A673 (cell line): ENCODE measurements around the gene COPS7A. TPM values are rescaled to one million over a fixed set of nuclear protein-coding genes. Genes with fewer than 3 reads are reported as not detected.
A peak's percentile ranks its signal among the peaks of the same experiment; 100 is the strongest.

ENCODE experiments used
- Bru-seq: library from RNA; stranded (reverse); fragments of 400-500 nt; gene quantifications from one replicate; lab custom pipeline; 2021; lab: Mats Ljungman, UMichigan
- BruChase-seq, 2 experiments: library from RNA; stranded (reverse); fragments of 400-500 nt; gene quantifications; one replicate each; lab custom pipeline; 2021; lab: Mats Ljungman, UMichigan
- BruUV-seq: library from RNA; stranded (reverse); fragments of 400-500 nt; replicated peaks from 2 replicates; lab custom pipeline; 2021; lab: Mats Ljungman, UMichigan
- CTCF ChIA-PET: fragments of 300-600 bp; sonication (Branson Sonifier 250); formaldehyde crosslinking; loops from one replicate; lab custom pipeline; 2022; ENCODE audit warnings: antibody characterized with exemption; lab: Charles Lee
- POLR2A ChIA-PET: fragments of 300-600 bp; sonication (Branson Sonifier 250); formaldehyde crosslinking; loops from one replicate; lab custom pipeline; 2022; ENCODE audit warnings: antibody characterized with exemption; ENCODE audit not compliant: low non-redundant PET; lab: Charles Lee
- DNase-seq: peaks from one replicate; pipeline ENCODE4 v3.0.0-alpha.2; 2015; ENCODE audit warnings: low spot score
- H3K27ac ChIP-seq: fragments of 200-600 bp; sonication (generic); 2 replicates; pipeline ENCODE4 v1.5.1; 2016; ENCODE audit warnings: mixed run types, low read depth, mild to moderate bottlenecking, mixed read lengths, antibody characterized with exemption, low read length; ENCODE audit not compliant: poor library complexity, severe bottlenecking
- H3K27me3 ChIP-seq: fragments of 200-600 bp; sonication (generic); replicated peaks from 2 replicates; pipeline ENCODE4 v1.6.1; 2017; ENCODE audit warnings: mixed run types, low read depth, mild to moderate bottlenecking, mixed read lengths, antibody characterized with exemption, low read length; ENCODE audit not compliant: insufficient read depth, poor library complexity
- H3K36me3 ChIP-seq: fragments of 200-600 bp; sonication (generic); 2 replicates; pipeline ENCODE4 v1.6.1; 2016; ENCODE audit warnings: mixed run types, mild to moderate bottlenecking, mixed read lengths, antibody characterized with exemption, low read length; ENCODE audit not compliant: insufficient read depth, poor library complexity, severe bottlenecking
- H3K4me1 ChIP-seq: fragments of 200-600 bp; sonication (generic); 2 replicates; pipeline ENCODE4 v1.6.1; 2017; ENCODE audit warnings: mixed run types, mild to moderate bottlenecking, mixed read lengths, antibody characterized with exemption, low read length; ENCODE audit not compliant: insufficient read depth, poor library complexity, severe bottlenecking
- H3K4me3 ChIP-seq: fragments of 200-600 bp; sonication (generic); 2 replicates; pipeline ENCODE4 v1.5.1; 2016; ENCODE audit warnings: low read depth, mixed run types, mild to moderate bottlenecking, mixed read lengths, low read length; ENCODE audit not compliant: poor library complexity, severe bottlenecking
- H3K9me3 ChIP-seq: fragments of 200-600 bp; sonication (generic); 2 replicates; pipeline ENCODE4 v1.6.1; 2016; ENCODE audit warnings: mixed run types, low read depth, mild to moderate bottlenecking, mixed read lengths, antibody characterized with exemption, low read length; ENCODE audit not compliant: poor library complexity, severe bottlenecking
- CTCF ChIP-seq: fragments of 300-800, 200-600 bp; sonication (generic); conservative IDR thresholded peaks from 2 replicates; pipeline ENCODE4 v1.5.1; 2017; ENCODE audit warnings: low read depth, mild to moderate bottlenecking, antibody characterized with exemption, low read length, moderate library complexity, mixed read lengths
- EZH2 ChIP-seq: fragments of 200-600 bp; sonication (generic); IDR thresholded peaks from 2 replicates; pipeline ENCODE4 v1.6.1; 2017; ENCODE audit warnings: borderline replicate concordance, low read depth, mild to moderate bottlenecking, mixed read lengths, antibody characterized with exemption, low read length; ENCODE audit not compliant: poor library complexity, severe bottlenecking
- intact Hi-C: fragments of 100-400 bp; cut with micrococcal nuclease; formaldehyde crosslinking; loops from one replicate; pipeline ENCODE4 v1.10.0; 2022; ENCODE audit not compliant: unreplicated experiment
- long read RNA-seq: library from polyadenylated mRNA; stranded (forward); transcript quantifications from one replicate; pipeline ENCODE4 v2.0.0, GENCODE V29; 2022
- total RNA-seq: library from RNA; stranded (reverse); gene quantifications from 2 replicates; pipeline ENCODE4 v1.2.3, GENCODE V29; 2021

The COPS7A gene
- 67.2 and 67.7 TPM in 2 replicates for total RNA-seq
- percentile 75 among the genes with signal in this experiment for Bru-seq, nascent RNA
- BruChase-seq, experiment 1, labeled RNA remaining after a 2-hour chase = percentile 77 among the genes with signal in this experiment
- BruChase-seq, experiment 2, labeled RNA remaining after a 6-hour chase = percentile 89 among the genes with signal in this experiment
- long read RNA-seq, transcript COPS7A-210 (8 exons, 1,832 nt) = minor isoform, 19 of 207 reads
- long read RNA-seq, transcript COPS7A-215 (8 exons, 2,127 nt) = major isoform, 98 of 207 reads
- long read RNA-seq, transcript COPS7A-201 (8 exons, 1,721 nt) = minor isoform, 19 of 207 reads
- long read RNA-seq, transcript COPS7A-202 (7 exons, 1,718 nt) = minor isoform, 11 of 207 reads
- long read RNA-seq, partial matches to known transcripts = 21 of 207 reads
- long read RNA-seq, other reads (novel, unspliced or antisense) = 29 of 207 reads

DNA sequence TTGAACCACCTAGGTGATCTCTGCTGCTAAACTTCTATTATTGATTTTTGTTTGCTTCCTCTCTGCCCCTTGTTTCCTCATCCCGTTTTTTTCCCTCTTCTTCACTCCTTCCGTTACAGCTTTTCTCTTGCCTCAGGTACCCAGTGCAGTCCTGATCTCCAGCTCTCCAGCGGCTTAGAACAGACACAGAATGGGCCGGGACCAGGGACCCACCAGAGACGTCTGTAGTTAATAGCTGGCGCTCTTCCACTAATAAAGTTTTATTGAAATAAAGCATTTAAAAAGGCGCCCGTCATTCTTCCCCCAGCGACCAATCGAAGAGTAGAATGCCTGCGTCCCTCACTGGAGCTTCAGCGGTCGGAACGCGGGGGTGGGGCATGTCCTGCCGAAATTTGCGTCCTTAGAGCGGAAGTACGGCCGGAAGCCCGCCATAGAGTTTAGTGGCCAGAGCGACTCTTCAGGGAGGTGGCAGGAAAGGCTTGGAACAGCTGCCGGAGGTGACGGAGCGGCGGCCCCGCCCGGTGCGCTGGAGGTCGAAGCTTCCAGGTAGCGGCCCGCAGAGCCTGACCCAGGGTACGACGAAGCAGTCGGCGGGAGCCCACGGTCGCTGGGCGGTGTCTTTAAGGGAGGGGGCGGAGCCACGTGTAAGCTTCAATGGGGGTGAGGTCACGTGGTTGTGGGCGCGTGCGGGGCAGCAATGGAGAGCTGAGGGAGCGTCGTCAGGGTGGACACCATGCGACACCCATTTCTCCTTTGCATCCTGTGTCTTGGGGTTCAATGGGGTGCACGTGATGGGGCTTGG is at the start of gene COPS7A:
COPS7A (plus strand) TSS at position 440 of the 802 bp plus-strand sequence. CDS start 611 bp downstream, outside the sequence.
- H3K4me1 ChIP-seq = peaks cover 10% of the 10 kb centered on the region
- POLR2A ChIA-PET = interaction anchor here (0.5 to 1.2 kb wide), 5 partner anchors 9 to 190 kb away, joined by 3 to 20 read pairs (median 4); partner anchors contain the start of genes GAPDH, PTMS and ZNF384
- no peaks in the 10 kb centered on the region for H3K27me3 ChIP-seq
- intact Hi-C loops = loop anchor here (1.0 to 2.0 kb wide), 2 partner anchors 35 to 40 kb away; partner anchors contain the start of gene ZNF384
- BruUV-seq = no TSS peak
- no peaks in the 10 kb centered on the region for H3K9me3 ChIP-seq
- peak within 1 kb of the TSS; percentile 56 for H3K4me3 ChIP-seq
- CTCF ChIA-PET = interaction anchor here (0.5 to 0.9 kb wide), 6 partner anchors 14 to 170 kb away, joined by 3 read pairs; no protein-coding TSS in a partner anchor
- H3K27ac ChIP-seq = peak within 1 kb of the TSS; percentile 87
- TF ChIP-seq EZH2 = no peak
- no peak for TF ChIP-seq CTCF
- peak; percentile 99 for DNase-seq
- peaks cover 12% of the 10 kb centered on the region for H3K36me3 ChIP-seq

DNA sequence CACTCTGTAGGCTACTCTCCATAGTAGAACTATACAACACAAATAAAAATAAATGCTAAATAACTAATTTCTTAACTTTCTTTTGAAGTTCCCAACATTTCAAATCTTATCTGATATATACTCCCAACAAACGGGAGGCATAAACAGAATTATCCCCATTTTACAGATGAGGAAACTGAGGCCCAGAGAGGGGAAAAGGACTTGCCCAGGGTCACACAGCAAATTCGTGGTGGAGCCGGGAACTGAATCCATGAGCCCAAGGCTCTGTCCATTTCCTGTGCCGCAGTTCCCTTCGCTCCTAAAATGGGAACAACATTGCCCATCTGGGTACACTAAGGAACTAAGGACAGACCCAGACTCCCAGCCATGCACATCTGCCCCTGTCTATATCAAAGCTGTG is 46.9 kb upstream of the COPS7A start:
- POLR2A ChIA-PET = no interaction called here
- Histone ChIP-seq H3K36me3 (peaks cover 67% of the 10 kb centered on the region), H3K4me3 (no peak overlapping the region), H3K4me1 (no peaks in the 10 kb centered on the region), H3K27ac (no peak overlapping the region), H3K9me3 (no peaks in the 10 kb centered on the region), H3K27me3 (no peaks in the 10 kb centered on the region)
- intact Hi-C loops = no loop called here
- TF ChIP-seq EZH2 (no peak), CTCF (no peak)
- no peak for DNase-seq
- BruUV-seq = no TSS peak
- CTCF ChIA-PET = no interaction called here

GRCh38 chr12:6684609-6685008 is 39.2 kb upstream of the COPS7A start:
- Histone ChIP-seq H3K27ac (no peak overlapping the region), H3K27me3 (no peaks in the 10 kb centered on the region), H3K4me3 (no peak overlapping the region), H3K4me1 (peaks cover 20% of the 10 kb centered on the region), H3K36me3 (peaks cover 6% of the 10 kb centered on the region), H3K9me3 (no peaks in the 10 kb centered on the region)
- ChIA-PET CTCF (interaction anchor here (0.8 to 1.0 kb wide), 4 partner anchors 66 to 121 kb away, joined by 3 to 4 read pairs (median 4); no protein-coding TSS in a partner anchor), POLR2A (interaction anchor here (0.5 kb wide), 2 partner anchors 21 to 151 kb away, joined by 5 to 6 read pairs; partner anchors contain the start of gene GAPDH)
- DNase-seq = peak; percentile 70
- intact Hi-C loops = no loop called here
- TF ChIP-seq CTCF (peak; percentile 74), EZH2 (no peak)
- no TSS peak for BruUV-seq
